Measurements from ENCODE around the gene SFR1.

The SFR1 gene

GRCh38 chr10:104085801-104086400 lies 36.1 kb upstream of the SFR1 start, which contains the start of gene COL17A1:
TSS of gene COL17A1 (minus strand) at chr10:104085880. CDS start at chr10:104080673, 5,207 bp downstream.
- H3K36me3 ChIP-seq (ENCODE audit: control insufficient read depth in 1 of 2, insufficient read depth in 2 of 2, low read length in 2 of 2), result no peaks in the 10 kb centered on the region
- H3K9ac ChIP-seq (ENCODE audit: low read depth in 1 of 2, low read length in 2 of 2), result peak within 1 kb of the TSS in 1 of 2 donors; percentile 4
- H3K4me3 ChIP-seq (ENCODE audit: low read depth in 1 of 2, low read length in 2 of 2), result peak within 1 kb of the TSS in 1 of 2 donors; percentile 41
- peaks cover 5 to 16% of the 10 kb centered on the region in 2 donors for H3K4me1 ChIP-seq (ENCODE audit: control insufficient read depth in 1 of 2, insufficient read depth in 2 of 2, low read length in 2 of 2)
- H3K9me3 ChIP-seq (ENCODE audit: control insufficient read depth in 1 of 2, low read length in 2 of 2), result no peaks in the 10 kb centered on the region
- H3K27ac ChIP-seq (ENCODE audit: low read depth, low read length), result no peak within 1 kb of the TSS
- no peaks in the 10 kb centered on the region for H3K27me3 ChIP-seq (ENCODE audit: control insufficient read depth in 1 of 2, insufficient read depth in 2 of 2, low read length in 2 of 2)

GRCh38 chr10:104088239-104088638 lies 33.7 kb upstream of the SFR1 start:
- Histone ChIP-seq H3K9ac (ENCODE audit: low read depth in 1 of 2, low read length in 2 of 2) (no peak overlapping the region), H3K9me3 (ENCODE audit: control insufficient read depth in 1 of 2, low read length in 2 of 2) (no peaks in the 10 kb centered on the region), H3K4me3 (ENCODE audit: low read depth in 1 of 2, low read length in 2 of 2) (no peak overlapping the region), H3K27me3 (ENCODE audit: control insufficient read depth in 1 of 2, insufficient read depth in 2 of 2, low read length in 2 of 2) (no peaks in the 10 kb centered on the region), H3K4me1 (ENCODE audit: control insufficient read depth in 1 of 2, insufficient read depth in 2 of 2, low read length in 2 of 2) (peaks cover 5 to 16% of the 10 kb centered on the region in 2 donors), H3K36me3 (ENCODE audit: control insufficient read depth in 1 of 2, insufficient read depth in 2 of 2, low read length in 2 of 2) (no peaks in the 10 kb centered on the region), H3K27ac (ENCODE audit: low read depth, low read length) (no peak overlapping the region)

- H3K27me3 ChIP-seq (ENCODE audit: control insufficient read depth in 1 of 2, insufficient read depth in 2 of 2, low read length in 2 of 2), result no peaks in the 10 kb centered on the region
- no peaks in the 10 kb centered on the region for H3K9me3 ChIP-seq (ENCODE audit: control insufficient read depth in 1 of 2, low read length in 2 of 2)
- H3K9ac ChIP-seq (ENCODE audit: low read depth in 1 of 2, low read length in 2 of 2), result no peak overlapping the region
- peaks cover 5 to 16% of the 10 kb centered on the region in 2 donors for H3K4me1 ChIP-seq (ENCODE audit: control insufficient read depth in 1 of 2, insufficient read depth in 2 of 2, low read length in 2 of 2)
- no peak overlapping the region for H3K27ac ChIP-seq (ENCODE audit: low read depth, low read length)
- H3K4me3 ChIP-seq (ENCODE audit: low read depth in 1 of 2, low read length in 2 of 2), result no peak overlapping the region
- H3K36me3 ChIP-seq (ENCODE audit: control insufficient read depth in 1 of 2, insufficient read depth in 2 of 2, low read length in 2 of 2), result no peaks in the 10 kb centered on the region
Measured at GRCh38 chr10:104089621-104090020, 32.4 kb upstream of the SFR1 start.

- H3K4me1 ChIP-seq (ENCODE audit: control insufficient read depth in 1 of 2, insufficient read depth in 2 of 2, low read length in 2 of 2), result peaks cover 5 to 7% of the 10 kb centered on the region in 2 donors
- H3K9me3 ChIP-seq (ENCODE audit: control insufficient read depth in 1 of 2, low read length in 2 of 2), result no peaks in the 10 kb centered on the region
- H3K9ac ChIP-seq (ENCODE audit: low read depth in 1 of 2, low read length in 2 of 2), result no peak overlapping the region
- H3K27ac ChIP-seq (ENCODE audit: low read depth, low read length), result no peak overlapping the region
- H3K4me3 ChIP-seq (ENCODE audit: low read depth in 1 of 2, low read length in 2 of 2), result no peak overlapping the region
- no peaks in the 10 kb centered on the region for H3K36me3 ChIP-seq (ENCODE audit: control insufficient read depth in 1 of 2, insufficient read depth in 2 of 2, low read length in 2 of 2)
- H3K27me3 ChIP-seq (ENCODE audit: control insufficient read depth in 1 of 2, insufficient read depth in 2 of 2, low read length in 2 of 2), result no peaks in the 10 kb centered on the region
Measured at GRCh38 chr10:104090611-104091010, 31.4 kb upstream of the SFR1 start.

- no peaks in the 10 kb centered on the region for H3K9me3 ChIP-seq (ENCODE audit: control insufficient read depth in 1 of 2, low read length in 2 of 2)
- H3K36me3 ChIP-seq (ENCODE audit: control insufficient read depth in 1 of 2, insufficient read depth in 2 of 2, low read length in 2 of 2), result no peaks in the 10 kb centered on the region
- H3K4me1 ChIP-seq (ENCODE audit: control insufficient read depth in 1 of 2, insufficient read depth in 2 of 2, low read length in 2 of 2), result no peaks in the 10 kb centered on the region
- no peak overlapping the region for H3K9ac ChIP-seq (ENCODE audit: low read depth in 1 of 2, low read length in 2 of 2)
- no peaks in the 10 kb centered on the region for H3K27me3 ChIP-seq (ENCODE audit: control insufficient read depth in 1 of 2, insufficient read depth in 2 of 2, low read length in 2 of 2)
- no peak overlapping the region for H3K4me3 ChIP-seq (ENCODE audit: low read depth in 1 of 2, low read length in 2 of 2)
- H3K27ac ChIP-seq (ENCODE audit: low read depth, low read length), result no peak overlapping the region
Measured at GRCh38 chr10:104092749-104093148, 29.2 kb upstream of the SFR1 start.

GRCh38 chr10:104096692-104097091 lies 25.3 kb upstream of the SFR1 start:
- no peak overlapping the region for H3K27ac ChIP-seq (ENCODE audit: low read depth, low read length)

GRCh38 chr10:104098358-104098925 lies 23.5 kb upstream of the SFR1 start:
- Histone ChIP-seq H3K9me3 (ENCODE audit: control insufficient read depth in 1 of 2, low read length in 2 of 2) (no peaks in the 10 kb centered on the region), H3K4me3 (ENCODE audit: low read depth in 1 of 2, low read length in 2 of 2) (no peak overlapping the region), H3K27ac (ENCODE audit: low read depth, low read length) (no peak overlapping the region), H3K4me1 (ENCODE audit: control insufficient read depth in 1 of 2, insufficient read depth in 2 of 2, low read length in 2 of 2) (no peaks in the 10 kb centered on the region), H3K9ac (ENCODE audit: low read depth in 1 of 2, low read length in 2 of 2) (no peak overlapping the region), H3K27me3 (ENCODE audit: control insufficient read depth in 1 of 2, insufficient read depth in 2 of 2, low read length in 2 of 2) (no peaks in the 10 kb centered on the region), H3K36me3 (ENCODE audit: control insufficient read depth in 1 of 2, insufficient read depth in 2 of 2, low read length in 2 of 2) (no peaks in the 10 kb centered on the region)

More at GRCh38 chr10:104096692-104097091, 25.3 kb upstream of the SFR1 start:
- Histone ChIP-seq H3K27me3 (ENCODE audit: control insufficient read depth in 1 of 2, insufficient read depth in 2 of 2, low read length in 2 of 2) (no peaks in the 10 kb centered on the region), H3K36me3 (ENCODE audit: control insufficient read depth in 1 of 2, insufficient read depth in 2 of 2, low read length in 2 of 2) (no peaks in the 10 kb centered on the region), H3K4me1 (ENCODE audit: control insufficient read depth in 1 of 2, insufficient read depth in 2 of 2, low read length in 2 of 2) (no peaks in the 10 kb centered on the region), H3K9me3 (ENCODE audit: control insufficient read depth in 1 of 2, low read length in 2 of 2) (no peaks in the 10 kb centered on the region), H3K4me3 (ENCODE audit: low read depth in 1 of 2, low read length in 2 of 2) (no peak overlapping the region), H3K9ac (ENCODE audit: low read depth in 1 of 2, low read length in 2 of 2) (no peak overlapping the region)

- H3K4me3 ChIP-seq (ENCODE audit: low read depth in 1 of 2, low read length in 2 of 2), result no peak overlapping the region
- H3K9ac ChIP-seq (ENCODE audit: low read depth in 1 of 2, low read length in 2 of 2), result no peak overlapping the region
- no peaks in the 10 kb centered on the region for H3K27me3 ChIP-seq (ENCODE audit: control insufficient read depth in 1 of 2, insufficient read depth in 2 of 2, low read length in 2 of 2)
- no peaks in the 10 kb centered on the region for H3K36me3 ChIP-seq (ENCODE audit: control insufficient read depth in 1 of 2, insufficient read depth in 2 of 2, low read length in 2 of 2)
- H3K27ac ChIP-seq (ENCODE audit: low read depth, low read length), result no peak overlapping the region
- H3K4me1 ChIP-seq (ENCODE audit: control insufficient read depth in 1 of 2, insufficient read depth in 2 of 2, low read length in 2 of 2), result no peaks in the 10 kb centered on the region
- H3K9me3 ChIP-seq (ENCODE audit: control insufficient read depth in 1 of 2, low read length in 2 of 2), result no peaks in the 10 kb centered on the region
Measured at GRCh38 chr10:104099269-104099668, 22.7 kb upstream of the SFR1 start.

GRCh38 chr10:104099941-104100340 lies 22.0 kb upstream of the SFR1 start:
- H3K9me3 ChIP-seq (ENCODE audit: control insufficient read depth in 1 of 2, low read length in 2 of 2), result no peaks in the 10 kb centered on the region
- H3K27ac ChIP-seq (ENCODE audit: low read depth, low read length), result no peak overlapping the region
- H3K9ac ChIP-seq (ENCODE audit: low read depth in 1 of 2, low read length in 2 of 2), result no peak overlapping the region
- H3K27me3 ChIP-seq (ENCODE audit: control insufficient read depth in 1 of 2, insufficient read depth in 2 of 2, low read length in 2 of 2), result no peaks in the 10 kb centered on the region
- H3K4me3 ChIP-seq (ENCODE audit: low read depth in 1 of 2, low read length in 2 of 2), result no peak overlapping the region
- no peaks in the 10 kb centered on the region for H3K36me3 ChIP-seq (ENCODE audit: control insufficient read depth in 1 of 2, insufficient read depth in 2 of 2, low read length in 2 of 2)
- no peaks in the 10 kb centered on the region for H3K4me1 ChIP-seq (ENCODE audit: control insufficient read depth in 1 of 2, insufficient read depth in 2 of 2, low read length in 2 of 2)

GRCh38 chr10:104100795-104101194 lies 21.2 kb upstream of the SFR1 start:
- Histone ChIP-seq H3K4me3 (ENCODE audit: low read depth in 1 of 2, low read length in 2 of 2) (no peak overlapping the region), H3K9ac (ENCODE audit: low read depth in 1 of 2, low read length in 2 of 2) (no peak overlapping the region), H3K27ac (ENCODE audit: low read depth, low read length) (no peak overlapping the region), H3K9me3 (ENCODE audit: control insufficient read depth in 1 of 2, low read length in 2 of 2) (no peaks in the 10 kb centered on the region), H3K36me3 (ENCODE audit: control insufficient read depth in 1 of 2, insufficient read depth in 2 of 2, low read length in 2 of 2) (no peaks in the 10 kb centered on the region), H3K27me3 (ENCODE audit: control insufficient read depth in 1 of 2, insufficient read depth in 2 of 2, low read length in 2 of 2) (no peaks in the 10 kb centered on the region), H3K4me1 (ENCODE audit: control insufficient read depth in 1 of 2, insufficient read depth in 2 of 2, low read length in 2 of 2) (no peaks in the 10 kb centered on the region)
